ENCODE data around the gene FCER1G.
"Not testable (repeated sequence)": the region's sequence is repeated elsewhere in the genome, so short reads cannot be mapped to it uniquely, and the experiment has no call there.

Gene FCER1G

GRCh38 chr1:161209790-161210409, 5.2 kb upstream of the FCER1G start:
- peak; percentile 78 for DNase-seq

GRCh38 chr1:161214369-161214768, 726 bp upstream of the FCER1G start:
- DNase-seq: peak; percentile 83

DNA sequence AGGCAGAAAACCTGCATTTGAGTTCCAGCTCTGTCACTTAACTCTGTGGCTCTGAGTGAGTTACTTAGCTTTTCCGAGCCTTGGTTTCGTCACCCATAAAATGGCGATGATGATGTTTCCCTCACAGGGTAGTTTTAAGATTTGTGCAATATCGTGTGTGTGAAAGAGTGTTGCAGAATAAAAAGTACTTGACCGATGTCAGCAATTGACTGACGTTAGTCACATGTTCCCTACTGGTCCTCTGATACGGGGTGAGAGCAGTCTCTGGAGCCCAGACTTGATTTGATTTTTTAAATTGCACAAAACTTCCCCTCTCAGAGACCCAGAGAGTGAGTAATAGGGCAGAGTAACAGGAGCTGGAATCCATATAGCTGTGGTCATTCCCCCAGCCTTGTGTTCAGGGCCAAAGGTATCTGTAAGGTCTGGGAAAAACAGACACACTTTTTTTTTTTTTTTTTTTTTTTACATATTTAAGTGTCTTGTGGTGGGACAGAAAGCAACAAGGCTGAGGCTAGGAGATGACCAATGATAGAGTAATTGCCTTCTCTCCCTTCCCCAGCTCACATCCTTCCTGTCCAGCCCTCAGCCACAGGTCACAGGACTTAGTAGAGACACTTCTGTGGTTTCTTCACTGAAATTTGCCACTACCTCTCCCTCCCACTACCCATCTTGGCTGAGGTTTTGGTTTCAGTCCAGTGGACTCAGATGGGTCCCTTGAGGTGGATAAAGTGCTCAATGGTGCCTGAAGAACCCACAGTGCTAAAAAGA, 2.0 kb downstream of the FCER1G start:
- DNase-seq: peak; percentile 99

DNA sequence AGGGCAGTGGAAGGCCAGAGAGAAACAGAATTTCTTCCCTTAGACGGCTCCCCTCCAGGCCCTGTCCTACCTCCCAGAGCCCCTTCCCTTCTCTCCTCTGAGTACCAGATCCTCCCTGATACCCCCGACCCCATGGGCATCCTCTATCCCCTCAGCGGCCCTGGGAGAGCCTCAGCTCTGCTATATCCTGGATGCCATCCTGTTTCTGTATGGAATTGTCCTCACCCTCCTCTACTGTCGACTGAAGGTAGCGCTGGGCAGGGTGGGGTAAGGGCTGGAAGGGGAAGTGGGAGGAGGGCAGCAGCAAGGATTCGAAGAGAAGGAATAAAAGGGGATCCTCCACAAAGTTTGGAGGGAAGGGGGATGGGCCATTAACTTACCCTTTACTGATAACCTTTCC, 2.7 kb downstream of the FCER1G start:
- DNase-seq: peak; percentile 35

- DNase-seq: no peak
These were observed 3.4 kb downstream of the FCER1G start for GRCh38 chr1:161218301-161219077.

- DNase-seq: no peak
These were observed 4.2 kb downstream of the FCER1G start for GRCh38 chr1:161219078-161219892.

DNA sequence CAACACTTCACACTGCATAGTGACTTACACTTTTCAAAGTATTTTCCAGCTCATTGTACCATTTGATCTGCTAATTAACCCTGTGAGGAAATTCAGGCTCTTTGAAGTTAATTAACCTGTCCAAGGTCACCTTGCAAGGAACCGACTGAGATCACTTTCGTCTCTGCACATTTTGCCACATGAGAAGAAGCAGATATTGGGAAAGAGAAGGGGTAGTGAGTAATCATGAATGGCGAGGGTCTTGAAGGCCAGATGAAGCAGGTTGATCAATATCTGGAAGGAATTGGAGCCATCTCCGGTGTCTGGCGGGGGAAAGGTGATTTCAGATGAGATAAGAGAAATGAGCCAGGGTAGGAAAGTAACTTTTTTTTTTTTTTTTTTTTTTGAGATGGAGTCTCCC, 4.9 kb downstream of the FCER1G start:
- DNase-seq: no peak

GRCh38 chr1:161222175-161223019, 7.3 kb downstream of the FCER1G start:
- no peak for DNase-seq

GRCh38 chr1:161223805-161224694, 9.0 kb downstream of the FCER1G start:
- no peak for DNase-seq

- not testable (repeated sequence) for DNase-seq
These were observed 9.6 kb downstream of the FCER1G start for GRCh38 chr1:161224695-161225087.

GRCh38 chr1:161225178-161225533, 10.1 kb downstream of the FCER1G start:
- no peak for DNase-seq

GRCh38 chr1:161225534-161226319, 10.6 kb downstream of the FCER1G start, which contains the start of gene TOMM40L:
Gene TOMM40L, plus strand, starts transcription at chr1:161226060. Its CDS starts 430 bp downstream, at chr1:161226490.
- peak; percentile 100 for DNase-seq

DNA sequence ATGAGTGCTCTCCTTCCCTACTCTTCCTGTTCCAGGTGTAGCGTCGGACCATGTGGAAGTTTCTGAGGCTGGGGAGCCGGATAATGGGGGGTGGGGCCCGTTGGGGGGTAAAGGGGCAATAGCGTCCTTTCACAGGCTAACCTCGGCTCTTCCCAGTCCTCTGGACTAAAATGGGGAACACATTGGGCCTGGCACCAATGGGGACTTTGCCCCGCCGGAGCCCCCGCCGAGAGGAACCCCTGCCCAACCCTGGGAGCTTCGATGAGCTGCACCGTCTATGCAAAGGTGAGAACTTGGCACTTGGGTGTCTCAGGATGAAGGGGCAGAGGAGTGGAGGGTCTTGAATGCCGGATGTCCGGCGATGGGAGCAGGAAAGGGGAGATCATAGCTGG, 11.2 kb downstream of the FCER1G start:
- no peak for DNase-seq

- DNase-seq: no peak
These were observed 11.7 kb downstream of the FCER1G start for GRCh38 chr1:161226759-161227158.

DNA sequence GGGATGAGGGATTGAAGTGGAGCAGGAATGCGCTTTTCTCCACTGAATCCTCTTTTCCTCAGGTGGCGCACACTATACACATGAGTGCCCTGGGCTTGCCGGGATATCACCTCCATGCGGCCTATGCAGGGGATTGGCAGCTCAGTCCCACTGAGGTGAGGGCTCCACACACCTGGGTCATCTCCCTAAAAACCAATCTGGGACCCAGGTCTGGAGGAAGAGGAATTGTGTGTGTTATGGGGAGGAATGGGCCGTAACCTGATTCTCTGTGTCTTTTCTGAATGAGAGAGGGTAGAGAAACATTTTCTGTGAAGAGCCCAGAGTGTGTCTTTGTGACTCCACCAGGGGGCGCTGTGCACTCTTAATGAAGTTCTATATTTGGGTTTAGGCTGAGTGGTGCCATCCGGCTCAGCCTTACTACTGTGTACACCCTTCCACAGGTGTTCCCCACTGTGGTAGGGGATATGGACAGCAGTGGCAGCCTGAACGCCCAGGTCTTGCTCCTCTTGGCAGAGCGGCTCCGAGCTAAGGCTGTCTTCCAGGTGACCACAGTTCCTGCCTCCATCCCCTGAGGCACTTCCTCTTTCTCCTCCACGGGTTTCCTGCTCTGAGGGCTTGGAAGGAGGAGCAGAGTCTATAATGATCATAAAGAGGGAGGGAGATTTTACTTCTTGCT, 12.2 kb downstream of the FCER1G start:
- peak; percentile 73 for DNase-seq

GRCh38 chr1:161228032-161228431, 12.9 kb downstream of the FCER1G start:
- no peak for DNase-seq

DNA sequence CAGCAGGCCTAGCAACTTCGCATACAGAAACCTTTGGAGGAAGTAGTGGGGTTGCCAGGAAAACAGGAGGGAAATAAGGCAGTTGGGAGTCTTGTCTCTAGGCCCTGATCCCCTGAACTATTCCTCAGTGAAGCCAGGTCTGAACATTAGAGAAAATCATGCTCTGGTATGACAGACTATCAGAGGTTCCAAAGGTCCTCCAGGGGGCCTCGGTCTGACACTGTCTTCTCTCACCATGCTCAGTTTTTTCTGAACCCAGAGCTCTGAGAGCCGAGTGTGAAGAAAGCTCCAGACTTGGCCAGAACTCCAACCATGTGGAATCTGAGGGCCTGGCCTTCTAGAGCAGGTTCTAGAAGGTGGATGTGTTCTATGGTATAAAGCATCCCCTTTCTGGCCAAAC, 14.8 kb downstream of the FCER1G start:
- DNase-seq: no peak

- DNase-seq: no peak
These were observed 15.7 kb downstream of the FCER1G start for GRCh38 chr1:161230762-161231161.

- no peak for DNase-seq
These were observed 18.0 kb downstream of the FCER1G start for GRCh38 chr1:161233102-161233501.

All from inflammatory macrophage treated with lipopolysaccharide for 4 hours (primary cell).